Measurements from ENCODE around the gene NPTN.

The NPTN gene

DNA sequence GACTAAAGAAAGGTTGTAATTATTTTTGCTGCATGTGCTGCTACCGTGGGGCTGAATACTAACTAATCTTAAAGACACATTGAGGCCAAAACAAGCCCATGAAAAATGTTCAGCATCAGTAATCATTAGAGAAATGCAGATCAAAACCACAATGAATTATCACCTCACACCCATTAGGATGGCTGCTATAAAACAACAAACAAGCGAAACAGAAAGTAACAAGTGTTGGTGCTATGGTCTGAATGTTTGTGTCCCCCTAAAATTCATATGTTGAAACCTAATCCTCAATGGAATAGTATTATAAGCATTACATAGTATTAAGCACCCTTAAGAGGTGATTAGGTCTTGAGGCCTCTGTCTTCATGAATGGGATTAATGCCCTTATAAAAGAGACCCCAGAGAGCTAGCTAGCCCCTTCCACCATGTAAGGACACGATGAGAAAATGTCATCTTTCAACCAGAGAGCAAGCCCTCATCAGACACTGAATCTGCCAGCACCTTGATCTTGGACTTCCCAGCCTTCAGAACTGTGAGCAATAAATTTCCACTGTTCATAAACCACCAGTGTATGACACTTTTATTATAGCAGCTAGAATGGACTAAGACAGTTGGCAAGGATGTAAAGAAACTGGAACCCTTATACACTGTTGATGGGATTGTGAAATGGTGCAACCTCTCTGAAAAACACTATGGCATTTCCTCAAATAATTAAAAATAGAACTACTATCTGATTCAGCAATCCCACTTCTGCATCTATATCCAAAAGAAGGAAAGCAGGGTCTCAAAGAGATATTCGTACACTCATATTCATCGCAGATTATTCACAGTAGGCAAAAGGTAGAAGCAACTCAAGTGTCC, 114.1 kb downstream of the NPTN start:
- DNase-seq (ENCODE audit: low read depth in 2 of 2): no peak

DNA sequence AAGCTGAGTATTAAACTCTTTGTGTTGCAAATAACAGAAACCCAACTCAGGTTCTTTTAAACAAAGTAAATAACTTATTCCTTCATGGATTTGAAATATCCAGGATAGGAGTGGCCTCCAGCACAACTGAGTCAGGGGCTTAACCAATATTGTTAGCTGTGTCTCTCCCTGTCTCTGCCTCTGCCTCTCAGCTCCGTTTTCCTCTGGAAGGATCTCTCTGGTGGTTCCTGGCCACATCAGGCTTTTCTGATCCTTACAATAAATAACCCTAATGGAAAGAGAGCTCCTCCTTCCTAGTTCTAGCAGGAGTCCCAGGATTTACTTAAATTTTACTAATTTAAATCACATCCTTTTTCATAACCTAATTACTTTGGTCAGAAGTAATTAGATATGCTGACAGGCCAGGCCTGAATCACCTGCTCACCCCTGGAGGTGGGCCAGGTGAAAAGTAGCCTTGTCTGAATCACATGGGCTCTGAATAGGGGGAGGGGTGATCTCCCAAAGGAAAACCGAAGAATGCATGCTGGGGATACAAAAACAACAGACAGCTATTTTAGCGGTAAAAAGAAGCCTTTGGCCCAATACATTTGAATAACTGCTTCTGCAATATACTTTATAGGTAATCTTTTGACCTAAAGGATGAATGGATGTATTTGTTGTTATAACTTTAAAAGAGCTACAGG, 114.9 kb downstream of the NPTN start:
- DNase-seq (ENCODE audit: low read depth in 2 of 2): no peak

DNA sequence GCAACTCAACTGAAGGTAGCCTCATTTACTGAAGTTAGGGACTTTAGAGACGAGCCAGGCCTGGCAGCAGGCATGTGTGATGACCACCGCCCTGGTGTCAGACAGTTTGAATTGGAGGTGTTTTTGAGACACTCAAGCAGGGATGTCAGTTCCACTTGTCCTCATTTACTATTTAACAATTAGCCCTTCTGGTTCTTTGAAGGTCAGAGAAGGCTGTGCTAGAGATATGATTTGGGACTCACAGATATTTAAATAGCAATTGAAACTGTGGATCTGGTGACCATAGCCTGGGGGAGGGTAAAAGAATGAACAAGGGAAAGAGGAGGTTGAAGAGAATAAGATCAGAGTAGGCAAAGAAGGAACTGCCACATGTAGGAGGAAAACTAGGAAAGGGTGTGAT, 115.6 kb downstream of the NPTN start:
- no peak for DNase-seq (ENCODE audit: low read depth in 2 of 2)

DNA sequence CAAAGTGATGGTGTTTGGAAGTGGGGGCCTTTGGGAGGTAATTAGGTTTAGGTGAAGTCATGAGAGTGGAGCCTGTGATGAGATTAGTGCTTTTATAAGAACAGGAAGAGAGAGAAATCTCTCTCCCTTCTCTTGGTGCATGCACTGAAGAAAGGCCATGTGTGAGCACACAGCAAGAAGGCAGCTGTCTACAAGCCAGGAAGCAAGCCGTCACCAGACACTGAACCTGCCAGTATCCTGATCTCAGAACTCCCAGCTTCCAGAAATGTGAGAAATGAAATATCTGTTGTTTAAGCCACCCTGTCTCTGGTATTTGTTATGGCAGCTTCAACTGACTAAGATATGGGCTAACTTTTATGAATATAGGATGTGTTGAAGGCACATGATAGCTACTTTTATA, 117.7 kb downstream of the NPTN start:
- no peak for DNase-seq (ENCODE audit: low read depth in 2 of 2)
